HEK293 (cell line): ENCODE results near the gene LINS1.

Experiments
- CTCF ChIA-PET: fragments of 350-600 bp; formaldehyde crosslinking; extraction: SDS; loops from one replicate; lab custom pipeline; 2021; ENCODE audit warnings: antibody characterized with exemption; lab: Yijun Ruan, JAX
- POLR2A ChIA-PET: fragments of 300-600 bp; formaldehyde crosslinking; extraction: SDS; loops from one replicate; lab custom pipeline; 2020; ENCODE audit warnings: antibody characterized with exemption, inconsistent platforms; lab: Yijun Ruan, JAX
- H3K27ac ChIP-seq: fragments of 200-500 bp; sonication (Bioruptor generic); 2 replicates; pipeline ENCODE4 v1.5.1; 2014; ENCODE audit warnings: low read depth, low read length, control low read depth, inconsistent platforms; ENCODE audit errors: extremely low read depth
- H3K36me3 ChIP-seq, 2 experiments: fragments of 200-500 bp in 1 of 2; sonication (Bioruptor generic) in 1 of 2; 1 replicate in 1 of 2; 2 replicates in 1 of 2; pipeline ENCODE4 v1.5.1; 2014 to 2017; ENCODE audit warnings: inconsistent platforms in 2 of 2, low read length in 2 of 2; ENCODE audit not compliant: control insufficient read depth in 2 of 2, insufficient read depth in 1 of 2
- H3K4me1 ChIP-seq: fragments of 200-500 bp; sonication (Bioruptor generic); 2 replicates; pipeline ENCODE4 v1.5.1; 2014; ENCODE audit warnings: mild to moderate bottlenecking, low read length, inconsistent platforms; ENCODE audit not compliant: control insufficient read depth, insufficient read depth
- H3K4me3 ChIP-seq: 2 replicates; pipeline ENCODE4 v1.5.1; 2011; ENCODE audit warnings: low read depth, mild to moderate bottlenecking, control low read depth, low read length, moderate library complexity
- H3K9me3 ChIP-seq: fragments of 200-500 bp; sonication (Bioruptor generic); 2 replicates; pipeline ENCODE4 v1.5.1; 2014; ENCODE audit warnings: low read depth, low read length, inconsistent platforms; ENCODE audit not compliant: control insufficient read depth, insufficient read depth
- ATF2 ChIP-seq: fragments of 450-650 bp; formaldehyde crosslinking; IDR thresholded peaks from 2 replicates; pipeline ENCODE4 v1.5.1; 2016; ENCODE audit warnings: missing biosample characterization, missing genetic modification characterization, low read depth
- HOXA7 ChIP-seq: sonication (generic); formaldehyde crosslinking; IDR thresholded peaks from 2 replicates; pipeline ENCODE4 v1.8.1; 2022; ENCODE audit warnings: missing genetic modification reagents, borderline replicate concordance
- REPIN1 ChIP-seq: fragments of 450-650 bp; formaldehyde crosslinking; IDR thresholded peaks from 2 replicates; pipeline ENCODE4 v1.5.1; 2017; ENCODE audit warnings: missing biosample characterization, missing genetic modification characterization, low read depth
- REST ChIP-seq: fragments of 450-650 bp; formaldehyde crosslinking; IDR thresholded peaks from 2 replicates; pipeline ENCODE4 v1.5.1; 2016; ENCODE audit warnings: missing biosample characterization, missing genetic modification characterization
- TSHZ1 ChIP-seq: fragments of 450-650 bp; formaldehyde crosslinking; IDR thresholded peaks from 2 replicates; pipeline ENCODE4 v1.5.1; 2016; ENCODE audit warnings: missing biosample characterization, missing genetic modification characterization, borderline replicate concordance
- ZBTB10 ChIP-seq: fragments of 450-650 bp; formaldehyde crosslinking; IDR thresholded peaks from 2 replicates; pipeline ENCODE4 v1.5.1; 2016; ENCODE audit warnings: missing biosample characterization, missing genetic modification characterization
- ZBTB44 ChIP-seq: fragments of 450-650 bp; IDR thresholded peaks from 2 replicates; pipeline ENCODE4 v1.5.1; 2018; ENCODE audit warnings: missing biosample characterization, mild to moderate bottlenecking, missing genetic modification characterization
- ZBTB49 ChIP-seq: fragments of 450-650 bp; formaldehyde crosslinking; IDR thresholded peaks from 2 replicates; pipeline ENCODE4 v1.5.1; 2016; ENCODE audit warnings: missing biosample characterization, missing genetic modification characterization, low read depth
- ZNF202 ChIP-seq: fragments of 450-650 bp; formaldehyde crosslinking; IDR thresholded peaks from 2 replicates; pipeline ENCODE4 v1.5.1; 2016; ENCODE audit warnings: missing biosample characterization, missing genetic modification characterization, borderline replicate concordance
- ZNF621 ChIP-seq: fragments of 450-650 bp; formaldehyde crosslinking; IDR thresholded peaks from 2 replicates; pipeline ENCODE4 v1.5.1; 2017; ENCODE audit warnings: missing biosample characterization, missing genetic modification characterization
- ZNF624 ChIP-seq: fragments of 450-650 bp; formaldehyde crosslinking; IDR thresholded peaks from 2 replicates; pipeline ENCODE4 v1.5.1; 2017; ENCODE audit warnings: missing biosample characterization, missing genetic modification characterization
- ZNF704 ChIP-seq: fragments of 450-650 bp; formaldehyde crosslinking; IDR thresholded peaks from 2 replicates; pipeline ENCODE4 v1.5.1; 2016; ENCODE audit warnings: missing biosample characterization, missing genetic modification characterization
- ZNF785 ChIP-seq: fragments of 450-650 bp; formaldehyde crosslinking; IDR thresholded peaks from 2 replicates; pipeline ENCODE4 v1.5.1; 2016; ENCODE audit warnings: missing biosample characterization, missing genetic modification characterization

LINS1 gene

GRCh38 chr15:100573526-100573925 is 28.5 kb downstream of the LINS1 start (continued):
- TF ChIP-seq TSHZ1 (no peak), ZNF704 (tag by site-specific recombination) (no peak), ZBTB10 (tag by site-specific recombination) (no peak)

- ChIA-PET CTCF (interaction anchor here (0.5 to 3.1 kb wide), 23 partner anchors 13 to 525 kb away, joined by 3 to 34 read pairs (median 4); partner anchors contain the start of gene ADAMTS17), POLR2A (interaction anchor here (0.6 kb wide), 1 partner anchor 230 kb away, joined by 4 read pairs; the partner anchor contains the start of gene ADAMTS17)
- TF ChIP-seq ZBTB49 (tag by site-specific recombination), result no peak
- peak; percentile 57 for TF ChIP-seq ATF2
- no peak overlapping the region for H3K27ac ChIP-seq
- no peak overlapping the region for H3K4me3 ChIP-seq
- H3K4me1 ChIP-seq, result no peaks in the 10 kb centered on the region
- peaks cover 15 to 49% of the 10 kb centered on the region in 2 experiments for H3K36me3 ChIP-seq
- no peaks in the 10 kb centered on the region for H3K9me3 ChIP-seq
These were observed 29.5 kb downstream of the LINS1 start for GRCh38 chr15:100572362-100572983.

GRCh38 chr15:100571592-100572167 is 30.3 kb downstream of the LINS1 start:
- ChIA-PET POLR2A (no interaction called here), CTCF (interaction anchor here (0.6 to 3.1 kb wide), 18 partner anchors 17 to 524 kb away, joined by 3 to 34 read pairs (median 4); partner anchors contain the start of gene ADAMTS17)
- H3K27ac ChIP-seq, result no peak overlapping the region
- H3K36me3 ChIP-seq, result peaks cover 15 to 52% of the 10 kb centered on the region in 2 experiments
- H3K4me3 ChIP-seq, result no peak overlapping the region
- no peaks in the 10 kb centered on the region for H3K9me3 ChIP-seq
- no peaks in the 10 kb centered on the region for H3K4me1 ChIP-seq
- TF ChIP-seq ZNF621, result no peak
- no peak for TF ChIP-seq ZNF202 (tag by site-specific recombination)
- no peak for TF ChIP-seq ZBTB44 (tag by site-specific recombination)
- no peak for TF ChIP-seq ZNF624 (tag by site-specific recombination)
- TF ChIP-seq REPIN1 (tag by site-specific recombination), result no peak
- no peak for TF ChIP-seq REST (tag by site-specific recombination)
- no peak for TF ChIP-seq HOXA7 (CRISPR knock-in tag)
- no peak for TF ChIP-seq ZNF785
